ENCODE data around the gene RRP15.

RRP15 gene

DNA sequence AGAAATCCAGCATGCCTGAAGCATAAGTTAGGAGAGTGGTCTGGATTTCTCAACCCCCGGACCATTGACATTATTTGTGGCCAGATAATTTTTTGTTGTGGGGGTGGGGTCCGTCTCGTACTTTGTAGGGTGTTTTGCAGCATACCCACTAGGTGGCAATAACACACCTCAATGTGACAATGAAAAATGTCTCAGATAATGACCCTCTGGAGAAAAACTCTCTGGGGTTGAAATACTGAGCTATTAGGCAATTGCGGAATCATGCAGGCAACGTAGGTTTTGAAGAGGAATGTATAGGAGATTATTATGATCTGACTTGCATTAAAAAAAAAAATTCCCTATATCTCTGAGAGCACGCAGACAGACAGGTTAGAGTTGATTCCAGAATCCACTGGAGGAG is 25.3 kb upstream of the RRP15 start:
- H3K4me3 ChIP-seq (ENCODE audit: low read depth, low read length): no peak overlapping the region
- no peaks in the 10 kb centered on the region for H3K79me2 ChIP-seq (ENCODE audit: control insufficient read depth, insufficient read depth, low read length, unreplicated experiment)
- H3K27ac ChIP-seq (ENCODE audit: low read depth, low read length): no peak overlapping the region
- H2AFZ ChIP-seq (ENCODE audit: low read length, unreplicated experiment): no peak overlapping the region
- no peaks in the 10 kb centered on the region for H3K27me3 ChIP-seq (ENCODE audit: insufficient read depth, low read length)
- no peaks in the 10 kb centered on the region for H3K36me3 ChIP-seq (ENCODE audit: insufficient read depth, low read length)
- H3K4me1 ChIP-seq (ENCODE audit: control insufficient read depth, insufficient read depth, low read length, unreplicated experiment): no peaks in the 10 kb centered on the region

DNA sequence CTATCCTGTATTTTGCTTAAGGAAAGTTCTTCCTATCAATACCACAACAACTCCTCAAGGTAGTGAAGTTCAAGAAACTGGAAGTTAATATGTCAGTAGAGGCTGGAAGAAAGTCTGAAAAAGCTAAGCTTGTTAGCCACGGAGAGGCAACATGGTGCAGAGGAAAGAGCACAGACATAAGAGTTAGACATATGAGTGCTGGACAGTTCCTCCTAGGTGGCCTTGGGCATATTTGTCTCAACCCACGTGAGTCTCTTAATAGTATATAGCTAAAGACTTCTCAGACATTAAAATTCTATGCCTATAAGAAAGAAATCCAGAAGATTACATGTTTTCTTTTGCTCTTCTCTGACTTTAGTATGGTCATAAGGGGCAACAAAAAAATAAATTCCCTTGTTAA is 22.8 kb upstream of the RRP15 start:
- Histone ChIP-seq H3K4me1 (ENCODE audit: control insufficient read depth, insufficient read depth, low read length, unreplicated experiment) (peaks cover 5% of the 10 kb centered on the region), H3K27me3 (ENCODE audit: insufficient read depth, low read length) (no peaks in the 10 kb centered on the region), H2AFZ (ENCODE audit: low read length, unreplicated experiment) (no peak overlapping the region)

DNA sequence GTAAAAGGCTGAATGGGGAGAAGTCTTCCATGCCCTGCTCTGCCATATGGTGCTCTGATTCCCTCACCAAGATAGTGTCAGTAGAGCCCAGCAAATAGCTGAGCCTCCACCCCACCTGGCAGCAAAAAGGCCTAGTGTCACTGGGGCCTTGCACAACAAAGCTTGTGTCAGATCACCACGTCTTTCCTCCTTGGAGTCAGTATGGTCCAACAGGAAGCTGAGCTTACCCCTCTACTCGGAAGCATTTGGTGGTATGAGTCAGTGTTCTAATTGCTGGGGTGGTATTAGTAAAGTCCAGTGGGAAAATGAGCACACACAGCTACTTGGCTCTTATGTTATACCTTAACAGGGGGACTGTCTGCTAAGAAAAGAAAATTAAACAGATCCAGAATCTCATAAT is 18.7 kb upstream of the RRP15 start:
- peaks cover 5% of the 10 kb centered on the region for H3K4me1 ChIP-seq (ENCODE audit: control insufficient read depth, insufficient read depth, low read length, unreplicated experiment)
- H3K27me3 ChIP-seq (ENCODE audit: insufficient read depth, low read length): no peaks in the 10 kb centered on the region
- no peaks in the 10 kb centered on the region for H3K79me2 ChIP-seq (ENCODE audit: control insufficient read depth, insufficient read depth, low read length, unreplicated experiment)
- H3K4me3 ChIP-seq (ENCODE audit: low read depth, low read length): no peak overlapping the region
- no peaks in the 10 kb centered on the region for H3K36me3 ChIP-seq (ENCODE audit: insufficient read depth, low read length)
- H3K27ac ChIP-seq (ENCODE audit: low read depth, low read length): no peak overlapping the region
- no peak overlapping the region for H2AFZ ChIP-seq (ENCODE audit: low read length, unreplicated experiment)

More for the DNA sequence above, 22.8 kb upstream of the RRP15 start:
- H3K4me3 ChIP-seq (ENCODE audit: low read depth, low read length): no peak overlapping the region
- H3K27ac ChIP-seq (ENCODE audit: low read depth, low read length): no peak overlapping the region
- no peaks in the 10 kb centered on the region for H3K36me3 ChIP-seq (ENCODE audit: insufficient read depth, low read length)
- no peaks in the 10 kb centered on the region for H3K79me2 ChIP-seq (ENCODE audit: control insufficient read depth, insufficient read depth, low read length, unreplicated experiment)

DNA sequence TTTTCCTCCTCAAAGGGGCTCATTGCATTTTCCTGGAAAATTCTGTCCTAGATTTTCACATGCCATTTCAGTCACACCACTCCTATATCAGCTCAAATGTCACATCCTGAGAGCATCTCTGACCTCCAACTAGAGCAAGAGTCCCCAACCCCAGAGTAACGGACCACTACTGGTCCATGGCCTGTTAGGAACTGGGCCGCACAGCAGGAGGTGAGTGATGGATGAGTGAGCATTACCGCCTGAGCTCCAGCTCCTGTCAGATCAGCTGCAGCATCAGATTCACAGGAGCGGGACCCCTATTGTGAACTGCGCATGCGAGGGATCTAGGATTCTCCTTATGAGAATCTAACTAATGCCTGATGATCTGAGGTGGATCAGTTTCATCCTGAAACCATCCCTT is 12.7 kb upstream of the RRP15 start:
- Histone ChIP-seq H3K27me3 (ENCODE audit: insufficient read depth, low read length) (0 out of 2 replicates have a peak, but pooled peaks cover 6% of the 10 kb centered on the region), H2AFZ (ENCODE audit: low read length, unreplicated experiment) (no peak overlapping the region), H3K4me1 (ENCODE audit: control insufficient read depth, insufficient read depth, low read length, unreplicated experiment) (no peaks in the 10 kb centered on the region), H3K27ac (ENCODE audit: low read depth, low read length) (no peak overlapping the region), H3K4me3 (ENCODE audit: low read depth, low read length) (no peak overlapping the region), H3K36me3 (ENCODE audit: insufficient read depth, low read length) (no peaks in the 10 kb centered on the region), H3K79me2 (ENCODE audit: control insufficient read depth, insufficient read depth, low read length, unreplicated experiment) (no peaks in the 10 kb centered on the region)

DNA sequence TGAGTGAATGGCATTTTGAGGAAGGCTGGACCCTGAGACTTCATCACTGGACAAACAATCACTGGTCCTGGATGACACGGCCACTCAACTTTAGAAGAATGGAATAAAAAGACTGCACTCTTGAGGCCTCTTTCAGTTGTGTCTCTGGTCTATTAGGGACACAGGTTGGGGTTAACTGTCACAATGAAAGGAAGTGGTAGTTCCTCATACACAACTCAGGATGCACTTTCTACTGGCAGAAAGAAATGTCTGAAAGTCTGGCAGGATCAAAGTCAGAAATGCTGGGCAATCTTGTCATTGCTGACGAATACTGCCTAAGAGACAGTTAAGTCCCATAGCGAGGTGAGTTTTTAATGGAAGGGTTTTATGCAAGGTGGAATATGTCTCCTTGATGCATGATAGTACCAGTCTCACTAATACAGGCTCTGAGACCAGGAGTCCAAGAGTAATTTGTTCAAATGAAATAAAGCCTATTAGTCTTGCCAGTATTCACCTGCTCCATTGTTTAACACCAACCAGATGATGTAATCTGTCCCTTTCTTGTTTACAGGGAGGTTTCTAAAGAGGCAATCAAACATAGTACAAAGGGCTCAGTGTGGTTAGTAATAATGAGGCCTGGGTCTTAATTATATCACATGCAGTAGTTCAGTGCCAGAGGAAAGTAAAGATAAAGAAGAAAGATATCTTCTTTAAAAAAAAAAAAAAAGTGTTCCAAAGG is 11.2 kb upstream of the RRP15 start:
- H3K4me3 ChIP-seq (ENCODE audit: low read depth, low read length): no peak overlapping the region
- H2AFZ ChIP-seq (ENCODE audit: low read length, unreplicated experiment): no peak overlapping the region

DNA sequence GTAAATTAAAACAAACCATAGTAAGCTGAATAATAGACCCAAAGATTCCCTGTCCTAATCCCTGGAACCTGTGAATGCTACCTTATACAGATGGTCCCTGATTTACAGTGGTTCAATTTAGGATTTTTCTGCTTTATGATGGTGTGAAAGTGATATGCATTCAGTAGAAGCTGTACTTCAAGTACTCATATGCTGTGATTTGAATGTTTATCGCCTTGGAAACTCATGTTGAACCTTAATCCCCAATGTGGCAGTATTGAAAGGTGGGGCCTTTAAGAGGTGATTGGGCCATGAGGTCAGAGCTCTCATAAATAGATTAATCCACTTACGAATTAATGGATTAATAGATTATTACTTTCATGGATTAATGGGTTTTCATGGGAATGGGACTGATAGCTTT is 10.6 kb upstream of the RRP15 start:
- Histone ChIP-seq H2AFZ (ENCODE audit: low read length, unreplicated experiment) (no peak overlapping the region), H3K27ac (ENCODE audit: low read depth, low read length) (no peak overlapping the region), H3K27me3 (ENCODE audit: insufficient read depth, low read length) (0 out of 2 replicates have a peak, but pooled peaks cover 6% of the 10 kb centered on the region), H3K4me3 (ENCODE audit: low read depth, low read length) (no peak overlapping the region), H3K79me2 (ENCODE audit: control insufficient read depth, insufficient read depth, low read length, unreplicated experiment) (no peaks in the 10 kb centered on the region), H3K4me1 (ENCODE audit: control insufficient read depth, insufficient read depth, low read length, unreplicated experiment) (no peaks in the 10 kb centered on the region), H3K36me3 (ENCODE audit: insufficient read depth, low read length) (no peaks in the 10 kb centered on the region)

More for the DNA sequence above, 11.2 kb upstream of the RRP15 start:
- Histone ChIP-seq H3K27ac (ENCODE audit: low read depth, low read length) (no peak overlapping the region), H3K4me1 (ENCODE audit: control insufficient read depth, insufficient read depth, low read length, unreplicated experiment) (no peaks in the 10 kb centered on the region), H3K36me3 (ENCODE audit: insufficient read depth, low read length) (no peaks in the 10 kb centered on the region), H3K27me3 (ENCODE audit: insufficient read depth, low read length) (0 out of 2 replicates have a peak, but pooled peaks cover 6% of the 10 kb centered on the region), H3K79me2 (ENCODE audit: control insufficient read depth, insufficient read depth, low read length, unreplicated experiment) (no peaks in the 10 kb centered on the region)

DNA sequence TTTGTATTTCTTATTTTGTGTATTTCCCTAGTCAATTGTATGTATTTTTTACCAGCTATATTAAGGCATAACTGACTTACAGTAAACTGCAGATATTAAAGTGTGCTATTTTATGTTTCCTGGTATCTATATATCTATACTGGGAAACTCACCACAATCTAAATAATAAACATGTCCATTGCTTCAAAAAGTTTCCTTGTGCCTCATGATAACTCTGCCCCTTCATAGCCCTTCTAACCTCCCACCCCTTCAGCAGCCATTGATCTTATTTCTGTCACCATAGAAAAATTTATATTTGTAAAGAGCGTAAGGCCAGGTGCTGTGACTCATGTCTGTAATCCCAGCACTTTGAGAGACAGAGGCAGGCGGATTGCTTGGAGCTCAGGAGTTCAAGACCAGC is 9.3 kb upstream of the RRP15 start:
- Histone ChIP-seq H3K79me2 (ENCODE audit: control insufficient read depth, insufficient read depth, low read length, unreplicated experiment) (no peaks in the 10 kb centered on the region), H3K4me3 (ENCODE audit: low read depth, low read length) (no peak overlapping the region), H3K4me1 (ENCODE audit: control insufficient read depth, insufficient read depth, low read length, unreplicated experiment) (no peaks in the 10 kb centered on the region), H3K27me3 (ENCODE audit: insufficient read depth, low read length) (0 out of 2 replicates have a peak, but pooled peaks cover 6% of the 10 kb centered on the region), H2AFZ (ENCODE audit: low read length, unreplicated experiment) (no peak overlapping the region), H3K36me3 (ENCODE audit: insufficient read depth, low read length) (no peaks in the 10 kb centered on the region), H3K27ac (ENCODE audit: low read depth, low read length) (no peak overlapping the region)

DNA sequence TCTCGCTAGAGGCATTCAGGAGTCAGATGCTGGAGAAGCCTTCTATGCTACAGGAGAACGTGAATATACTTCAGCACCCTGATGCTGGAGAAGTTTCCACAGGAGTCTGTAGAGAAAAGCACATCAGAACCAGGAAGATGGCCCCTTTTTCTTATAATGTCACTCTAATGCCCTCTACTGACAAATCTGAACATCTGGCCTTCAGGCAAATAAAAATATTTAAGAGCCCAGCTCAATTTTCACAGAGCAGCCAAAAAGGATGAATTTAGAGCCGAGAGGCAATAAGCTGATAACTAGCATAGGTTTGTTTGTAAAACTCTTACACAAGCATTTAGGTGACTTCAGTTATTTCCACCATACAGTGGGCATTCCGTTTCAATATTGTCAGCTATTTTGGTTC is 3.8 kb upstream of the RRP15 start:
- H3K4me3 ChIP-seq (ENCODE audit: low read depth, low read length): no peak overlapping the region

DNA sequence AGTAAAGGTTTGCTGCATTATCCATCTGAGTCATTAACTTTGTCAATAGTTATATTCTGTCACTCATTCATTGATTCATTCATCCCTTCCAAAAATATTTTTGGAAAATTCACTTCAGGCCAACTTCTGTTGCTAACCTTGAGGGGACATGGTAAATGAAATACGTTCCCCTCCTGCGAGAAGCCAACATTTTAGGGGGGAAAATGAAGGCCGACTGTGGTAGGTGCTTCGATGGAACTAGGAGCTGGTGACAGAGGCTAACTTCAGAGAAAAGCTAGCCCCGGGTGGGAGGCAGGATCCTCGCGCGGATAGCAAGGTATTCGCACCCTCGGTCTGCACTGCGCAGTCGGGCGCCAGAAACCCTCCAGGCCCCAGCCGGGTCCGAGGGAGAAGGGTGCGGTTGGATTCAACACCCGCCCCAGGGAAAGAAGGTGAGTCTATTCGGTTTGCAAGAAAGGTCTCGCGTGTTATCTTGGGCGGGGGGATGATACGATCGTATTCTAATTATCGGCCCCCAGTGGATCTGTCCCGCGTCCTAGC is 646 bp upstream of the RRP15 start:
- H3K4me1 ChIP-seq (ENCODE audit: control insufficient read depth, insufficient read depth, low read length, unreplicated experiment): peaks cover 10% of the 10 kb centered on the region
- peak overlapping the region; percentile 99 for H2AFZ ChIP-seq (ENCODE audit: low read length, unreplicated experiment)
- peak overlapping the region; percentile 98 for H3K4me3 ChIP-seq (ENCODE audit: low read depth, low read length)
- H3K27ac ChIP-seq (ENCODE audit: low read depth, low read length): peak overlapping the region; percentile 36; the same call in 1 of the 2 replicates
- H3K36me3 ChIP-seq (ENCODE audit: insufficient read depth, low read length): no peaks in the 10 kb centered on the region
- no peaks in the 10 kb centered on the region for H3K27me3 ChIP-seq (ENCODE audit: insufficient read depth, low read length)
- peaks cover 42% of the 10 kb centered on the region for H3K79me2 ChIP-seq (ENCODE audit: control insufficient read depth, insufficient read depth, low read length, unreplicated experiment)

More for the DNA sequence above, 3.8 kb upstream of the RRP15 start:
- Histone ChIP-seq H3K4me1 (ENCODE audit: control insufficient read depth, insufficient read depth, low read length, unreplicated experiment) (peaks cover 9% of the 10 kb centered on the region), H3K27ac (ENCODE audit: low read depth, low read length) (no peak overlapping the region), H3K27me3 (ENCODE audit: insufficient read depth, low read length) (0 out of 2 replicates have a peak, but pooled peaks cover 6% of the 10 kb centered on the region), H3K36me3 (ENCODE audit: insufficient read depth, low read length) (no peaks in the 10 kb centered on the region), H2AFZ (ENCODE audit: low read length, unreplicated experiment) (no peak overlapping the region), H3K79me2 (ENCODE audit: control insufficient read depth, insufficient read depth, low read length, unreplicated experiment) (peaks cover 12% of the 10 kb centered on the region)

DNA sequence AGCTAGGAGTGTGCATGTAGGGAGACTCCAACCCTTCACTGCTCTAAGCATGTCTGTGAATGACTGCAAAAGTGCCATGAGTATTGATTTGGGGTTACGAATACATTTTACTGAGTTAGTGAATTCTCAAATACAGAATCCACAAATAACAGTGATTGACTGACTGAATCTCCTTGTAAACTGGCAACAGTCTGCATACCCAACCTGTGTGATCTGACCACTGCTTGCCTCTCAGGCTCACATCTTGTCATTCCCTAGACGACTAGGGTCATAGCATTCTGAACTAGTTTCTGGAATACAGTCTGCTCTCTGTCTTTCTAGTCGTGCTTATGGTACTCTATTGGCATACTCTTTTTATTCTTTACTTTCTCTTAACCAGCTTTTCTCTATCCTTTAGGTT is 7.4 kb downstream of the RRP15 start:
- H3K27me3 ChIP-seq (ENCODE audit: insufficient read depth, low read length): no peaks in the 10 kb centered on the region
- H3K4me3 ChIP-seq (ENCODE audit: low read depth, low read length): no peak overlapping the region
- H2AFZ ChIP-seq (ENCODE audit: low read length, unreplicated experiment): no peak overlapping the region
- no peak overlapping the region for H3K27ac ChIP-seq (ENCODE audit: low read depth, low read length)
- peaks cover 39% of the 10 kb centered on the region for H3K79me2 ChIP-seq (ENCODE audit: control insufficient read depth, insufficient read depth, low read length, unreplicated experiment)
- H3K36me3 ChIP-seq (ENCODE audit: insufficient read depth, low read length): peaks cover 4% of the 10 kb centered on the region; the same call in 1 of the 2 replicates
- H3K4me1 ChIP-seq (ENCODE audit: control insufficient read depth, insufficient read depth, low read length, unreplicated experiment): peaks cover 11% of the 10 kb centered on the region

DNA sequence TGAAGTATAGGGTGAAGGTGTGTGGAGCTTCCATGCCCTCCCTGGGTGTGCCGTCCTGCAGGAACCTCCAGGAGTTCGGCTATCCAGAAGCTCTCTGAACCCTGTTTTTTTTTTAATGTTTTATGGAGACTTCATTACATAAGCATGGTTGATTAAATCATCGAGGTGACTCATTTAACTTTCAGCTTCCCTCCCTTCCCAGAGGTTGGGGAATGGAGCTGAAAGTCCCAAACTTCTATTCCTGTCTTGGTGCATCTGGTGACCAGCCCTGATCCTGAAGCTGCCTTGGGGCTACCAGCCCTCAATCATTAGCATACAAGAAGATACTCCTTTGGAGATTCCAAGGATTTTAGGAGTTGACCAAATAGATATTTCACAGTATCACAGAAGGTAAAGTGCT is 9.5 kb downstream of the RRP15 start:
- H3K4me3 ChIP-seq (ENCODE audit: low read depth, low read length): no peak overlapping the region
- peaks cover 31% of the 10 kb centered on the region for H3K79me2 ChIP-seq (ENCODE audit: control insufficient read depth, insufficient read depth, low read length, unreplicated experiment)
- H3K4me1 ChIP-seq (ENCODE audit: control insufficient read depth, insufficient read depth, low read length, unreplicated experiment): peaks cover 30% of the 10 kb centered on the region
- no peak overlapping the region for H2AFZ ChIP-seq (ENCODE audit: low read length, unreplicated experiment)
- no peak overlapping the region for H3K27ac ChIP-seq (ENCODE audit: low read depth, low read length)
- peaks cover 4% of the 10 kb centered on the region; the same call in 1 of the 2 replicates for H3K36me3 ChIP-seq (ENCODE audit: insufficient read depth, low read length)
- H3K27me3 ChIP-seq (ENCODE audit: insufficient read depth, low read length): no peaks in the 10 kb centered on the region

Measured in ACC112 (cell line).